OCI-LY1 (cell line): ENCODE measurements around the gene RPP14.

ENCODE experiments used
- H2AFZ ChIP-seq: fragments of 200-600 bp; sonication (generic), shearing (Covaris generic); 2 replicates; pipeline ENCODE4 v1.6.0; 2014; ENCODE audit warnings: antibody characterized with exemption, mild to moderate bottlenecking, low read length
- H3F3A ChIP-seq: fragments of 200-600 bp; sonication (generic), shearing (Covaris generic); 2 replicates; pipeline ENCODE4 v1.6.0; 2014; ENCODE audit warnings: mild to moderate bottlenecking, antibody characterized with exemption, low read length, moderate library complexity; ENCODE audit not compliant: insufficient read depth
- H3K27ac ChIP-seq: fragments of 200-600 bp; sonication (generic); 2 replicates; pipeline ENCODE4 v1.5.1; 2014; ENCODE audit warnings: low read length, mixed run types, mild to moderate bottlenecking, low read depth; ENCODE audit not compliant: poor library complexity, severe bottlenecking
- H3K27me3 ChIP-seq: fragments of 200-600 bp; sonication (generic); 2 replicates; pipeline ENCODE4 v1.6.0; 2014; ENCODE audit warnings: antibody characterized with exemption, mild to moderate bottlenecking, low read length, moderate library complexity; ENCODE audit not compliant: insufficient read depth
- H3K36me3 ChIP-seq: fragments of 200-600 bp; sonication (generic); 2 replicates; pipeline ENCODE4 v1.6.1; 2014; ENCODE audit warnings: mild to moderate bottlenecking, antibody characterized with exemption, low read length, moderate library complexity, mixed read lengths; ENCODE audit not compliant: insufficient read depth
- H3K4me1 ChIP-seq: fragments of 200-600 bp; sonication (generic); 2 replicates; pipeline ENCODE4 v1.5.1; 2014; ENCODE audit warnings: mild to moderate bottlenecking, low read length, moderate library complexity; ENCODE audit not compliant: insufficient read depth, severe bottlenecking
- H3K4me2 ChIP-seq: fragments of 200-600 bp; sonication (generic), shearing (Covaris generic); 2 replicates; pipeline ENCODE4 v1.6.1; 2014; ENCODE audit warnings: low read length
- H3K4me3 ChIP-seq: fragments of 200-600 bp; sonication (generic); 2 replicates; pipeline ENCODE4 v1.5.1; 2014; ENCODE audit warnings: low read length, low read depth, mild to moderate bottlenecking, mixed read lengths; ENCODE audit not compliant: poor library complexity, severe bottlenecking
- H3K79me2 ChIP-seq: fragments of 200-600 bp; shearing (Covaris generic); 2 replicates; pipeline ENCODE4 v1.6.1; 2016; ENCODE audit warnings: mixed run types, low read length, mixed read lengths; ENCODE audit not compliant: insufficient read depth
- H3K9ac ChIP-seq: fragments of 200-600 bp; sonication (generic), shearing (Covaris generic); 2 replicates; pipeline ENCODE4 v1.6.1; 2014; ENCODE audit warnings: mild to moderate bottlenecking, low read length, mixed read lengths
- H3K9me2 ChIP-seq: fragments of 200-600 bp; sonication (generic), shearing (Covaris generic); 2 replicates; pipeline ENCODE4 v1.6.1; 2014; ENCODE audit warnings: low read depth, mild to moderate bottlenecking, low read length, mixed read lengths
- H3K9me3 ChIP-seq: fragments of 200-600 bp; shearing (Covaris generic); 2 replicates; pipeline ENCODE4 v1.6.1; 2014; ENCODE audit warnings: low read length, mixed read lengths
- H4K20me1 ChIP-seq: fragments of 200-600 bp; sonication (generic), shearing (Covaris generic); 2 replicates; pipeline ENCODE4 v1.6.0; 2016; ENCODE audit warnings: mild to moderate bottlenecking, low read length; ENCODE audit not compliant: insufficient read depth
- CTCF ChIP-seq: fragments of 200-600 bp; sonication (generic), shearing (Covaris generic); IDR thresholded peaks from 2 replicates; pipeline ENCODE4 v1.5.1; 2017; ENCODE audit warnings: mild to moderate bottlenecking, antibody characterized with exemption, low read length, moderate library complexity, mixed read lengths
- EZH2 ChIP-seq: fragments of 200-600 bp; sonication (generic), shearing (Covaris generic); IDR thresholded peaks from 2 replicates; pipeline ENCODE4 v1.8.0; 2017; ENCODE audit warnings: borderline replicate concordance, mixed run types, mild to moderate bottlenecking, antibody characterized with exemption, low read length, moderate library complexity, mixed read lengths

RPP14 gene

DNA sequence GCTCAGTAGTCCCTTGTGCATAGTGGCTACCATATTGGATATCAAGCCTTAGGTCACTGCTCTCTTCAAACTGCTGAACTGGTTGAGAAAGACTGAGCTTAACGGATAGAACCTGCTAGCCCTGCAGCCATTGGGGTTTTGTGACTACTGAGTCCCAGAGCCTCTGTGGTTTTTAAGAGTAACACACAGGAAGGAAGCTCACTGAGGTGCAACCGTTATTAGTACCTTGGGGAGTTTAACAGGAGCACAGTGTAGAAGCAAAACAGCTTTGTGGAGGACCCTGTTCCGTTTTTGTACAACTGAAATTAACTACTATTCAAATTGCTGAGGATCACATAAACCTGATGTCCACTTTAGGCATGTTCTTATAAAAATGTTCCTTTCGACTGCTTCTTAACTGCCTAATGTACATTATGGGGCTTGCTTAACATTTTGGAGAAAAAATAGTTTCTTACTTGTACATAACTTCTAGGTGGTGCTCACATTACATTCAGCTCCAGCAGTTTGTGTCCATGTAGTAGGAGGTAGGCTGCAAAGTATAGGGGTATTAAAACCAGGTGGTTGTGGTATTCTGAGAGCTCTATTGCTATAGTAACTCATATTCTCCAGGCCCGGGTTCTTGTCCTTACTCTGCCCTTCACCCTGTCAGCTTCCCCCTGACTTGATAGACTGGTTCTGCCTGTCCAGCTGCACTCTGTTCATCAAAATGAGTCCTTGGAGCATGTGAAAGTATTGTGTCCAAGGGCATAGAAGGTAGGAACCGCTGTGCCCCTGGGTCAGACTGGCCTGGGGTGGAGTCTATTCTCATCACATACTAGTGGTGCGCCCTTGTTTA, 44.0 kb downstream of the RPP14 start:
- Histone ChIP-seq H3K79me2 (peaks cover 55% of the 10 kb centered on the region), H3K9me3 (no peaks in the 10 kb centered on the region), H3F3A (peaks cover 26% of the 10 kb centered on the region), H4K20me1 (no peaks in the 10 kb centered on the region), H3K36me3 (peaks cover 27% of the 10 kb centered on the region), H3K4me2 (peak overlapping the region; percentile 89), H3K9ac (peak overlapping the region; percentile 90), H3K9me2 (no peaks in the 10 kb centered on the region), H3K27ac (peak overlapping the region; percentile 100), H3K4me1 (peaks cover 97% of the 10 kb centered on the region), H3K4me3 (peak overlapping the region; percentile 57), H2AFZ (no peak overlapping the region), H3K27me3 (no peaks in the 10 kb centered on the region)
- TF ChIP-seq EZH2 (no peak), CTCF (no peak)

DNA sequence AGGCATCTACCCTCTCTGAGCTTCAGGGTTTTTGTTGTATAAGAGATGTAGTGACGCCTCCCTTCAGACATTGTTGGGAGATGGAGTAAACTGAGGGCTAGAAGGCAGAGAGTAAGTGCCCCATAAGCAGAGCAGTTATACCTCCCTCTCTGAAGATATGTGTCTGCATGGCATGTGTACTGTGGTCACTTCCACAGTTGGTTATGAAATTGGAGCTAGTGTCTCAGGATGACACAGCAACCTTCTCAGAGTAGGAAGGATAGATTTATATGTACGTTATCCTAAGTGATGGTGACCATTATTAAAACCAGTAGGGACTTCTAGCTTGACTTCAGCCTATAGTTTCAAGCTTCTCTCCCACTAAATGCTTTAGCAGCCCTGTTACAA, 44.6 kb downstream of the RPP14 start:
- H3F3A ChIP-seq: peaks cover 26% of the 10 kb centered on the region
- H3K9ac ChIP-seq: peak overlapping the region; percentile 90

DNA sequence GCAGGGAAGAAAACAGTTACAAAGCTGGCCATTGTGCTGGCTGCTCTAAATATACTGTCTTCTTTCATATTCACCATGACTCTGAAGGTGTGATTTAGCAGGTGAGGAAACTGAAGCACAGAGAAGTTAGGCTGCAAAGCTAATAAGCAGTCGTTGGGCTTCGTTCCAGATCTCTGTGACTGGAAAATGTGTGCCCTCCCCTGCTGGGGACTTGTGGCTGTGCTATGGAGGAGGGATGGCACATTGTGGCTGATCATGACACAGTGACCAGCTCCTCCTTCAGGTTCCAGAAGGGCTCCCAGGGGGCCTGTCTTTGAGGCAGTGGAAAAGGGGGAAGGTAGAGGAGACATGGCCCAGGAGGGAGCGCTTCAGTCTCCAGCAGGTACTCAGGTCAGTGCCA, 45.9 kb downstream of the RPP14 start:
- peaks cover 57% of the 10 kb centered on the region for H3K79me2 ChIP-seq
- peak overlapping the region; percentile 90 for H3K9ac ChIP-seq
- H3K4me2 ChIP-seq: peak overlapping the region; percentile 89
- no peaks in the 10 kb centered on the region for H3K27me3 ChIP-seq
- TF ChIP-seq CTCF (no peak), EZH2 (no peak)
- peak overlapping the region; percentile 100 for H3K27ac ChIP-seq
- H3K4me3 ChIP-seq: peak overlapping the region; percentile 57
- peaks cover 100% of the 10 kb centered on the region for H3K4me1 ChIP-seq
- peaks cover 26% of the 10 kb centered on the region for H3F3A ChIP-seq
- H3K9me2 ChIP-seq: no peaks in the 10 kb centered on the region
- no peaks in the 10 kb centered on the region for H3K9me3 ChIP-seq
- peaks cover 24% of the 10 kb centered on the region for H3K36me3 ChIP-seq
- no peaks in the 10 kb centered on the region for H4K20me1 ChIP-seq
- H2AFZ ChIP-seq: no peak overlapping the region

More for the DNA sequence above, 44.6 kb downstream of the RPP14 start:
- TF ChIP-seq CTCF (no peak), EZH2 (no peak)
- H3K4me3 ChIP-seq: peak overlapping the region; percentile 57
- no peaks in the 10 kb centered on the region for H4K20me1 ChIP-seq
- peak overlapping the region; percentile 89 for H3K4me2 ChIP-seq
- peaks cover 27% of the 10 kb centered on the region for H3K36me3 ChIP-seq
- no peaks in the 10 kb centered on the region for H3K9me3 ChIP-seq
- H2AFZ ChIP-seq: no peak overlapping the region
- peaks cover 54% of the 10 kb centered on the region for H3K79me2 ChIP-seq
- H3K4me1 ChIP-seq: peaks cover 97% of the 10 kb centered on the region
- no peaks in the 10 kb centered on the region for H3K9me2 ChIP-seq
- no peaks in the 10 kb centered on the region for H3K27me3 ChIP-seq
- peak overlapping the region; percentile 100 for H3K27ac ChIP-seq
